Adipose tissue (tissue), 3 donors: ENCODE data around the gene TICAM2. TPM values are rescaled to one million over a fixed set of nuclear protein-coding genes. Genes with fewer than 3 reads are reported as not detected.

Experiments
- H3K27ac ChIP-seq: one replicate; pipeline ENCODE4 v1.5.1; 2013; ENCODE audit warnings: low read depth, low read length
- WGBS, 3 donors: extraction: QIAGEN DNeasy Blood & Tissue Kit; methylation state at CpG; one replicate each; pipeline ENCODE4 v1.1.7; 2013; 5-methylcytosine and 5-hydroxymethylcytosine counted together
- polyA plus RNA-seq, 3 donors: library from polyadenylated mRNA; stranded (reverse); fragments of 200-250 nt; gene quantifications; one replicate each; pipeline ENCODE4 v1.2.3, GENCODE V29; 2013
- donor health status: healthy with polysubstance abuse.
- donor health status: Bipolar disorder and iron deficiency.
- donor health status: healthy.

TICAM2 gene
- polyA plus RNA-seq, 3 donors = 1.1 to 3.0 (median 1.8) TPM

GRCh38 chr5:115616892-115617291, 14.6 kb upstream of the TICAM2 start:
- 24 to 91% (median 75%) methylated on average over 1 of the region's 1 CpG for WGBS, 3 donors
- H3K27ac ChIP-seq = no peak overlapping the region

- no peak overlapping the region for H3K27ac ChIP-seq
Measured at GRCh38 chr5:115616472-115616871, 14.2 kb upstream of the TICAM2 start.

GRCh38 chr5:115611873-115612272, 9.6 kb upstream of the TICAM2 start:
- no peak overlapping the region for H3K27ac ChIP-seq
- WGBS, 3 donors = 96 to 97% (median 96%) methylated on average over 5 of the region's 5 CpGs

GRCh38 chr5:115607935-115608334, 5.7 kb upstream of the TICAM2 start:
- 79 to 95% (median 92%) methylated on average over 2 of the region's 2 CpGs for WGBS, 3 donors
- no peak overlapping the region for H3K27ac ChIP-seq

GRCh38 chr5:115605436-115605835, 3.2 kb upstream of the TICAM2 start:
- WGBS, 3 donors = 85 to 93% (median 91%) methylated on average over 3 of the region's 3 CpGs
- no peak overlapping the region for H3K27ac ChIP-seq

GRCh38 chr5:115602591-115603125, 379 bp upstream of the TICAM2 start:
- 37 to 43% (median 38%) methylated on average over 11 of the region's 11 CpGs for WGBS, 3 donors
- peak overlapping the region; percentile 38 for H3K27ac ChIP-seq

GRCh38 chr5:115600766-115601165, 1.5 kb downstream of the TICAM2 start:
- 90 to 92% (median 92%) methylated on average over 3 of the region's 3 CpGs for WGBS, 3 donors
- H3K27ac ChIP-seq = no peak overlapping the region

- no peak overlapping the region for H3K27ac ChIP-seq
- WGBS, 3 donors = 71 to 82% (median 81%) methylated on average over 2 of the region's 2 CpGs
Measured at GRCh38 chr5:115599924-115600323, 2.4 kb downstream of the TICAM2 start.

- 61 to 77% (median 72%) methylated on average over 1 of the region's 1 CpG for WGBS, 3 donors
- no peak overlapping the region for H3K27ac ChIP-seq
Measured at GRCh38 chr5:115599502-115599901, 2.8 kb downstream of the TICAM2 start.

GRCh38 chr5:115594128-115595047, 7.9 kb downstream of the TICAM2 start:
- WGBS, 3 donors = 72 to 78% (median 78%) methylated on average over 2 of the region's 2 CpGs
- H3K27ac ChIP-seq = no peak overlapping the region

- no peak overlapping the region for H3K27ac ChIP-seq
- 40 to 80% (median 79%) methylated on average over 3 of the region's 3 CpGs for WGBS, 3 donors
Measured at GRCh38 chr5:115589043-115589442, 13.2 kb downstream of the TICAM2 start.

- WGBS, 3 donors = 74 to 78% (median 78%) methylated on average over 4 of the region's 4 CpGs
- H3K27ac ChIP-seq = no peak overlapping the region
Measured at GRCh38 chr5:115588640-115589039, 13.6 kb downstream of the TICAM2 start.

GRCh38 chr5:115586525-115587146, 15.6 kb downstream of the TICAM2 start:
- no peak overlapping the region for H3K27ac ChIP-seq
- 47 to 52% (median 50%) methylated on average over 6 of the region's 6 CpGs for WGBS, 3 donors

- WGBS, 3 donors = 88 to 100% (median 96%) methylated on average over 1 of the region's 1 CpG
Measured at GRCh38 chr5:115585265-115585664, 17.0 kb downstream of the TICAM2 start.

GRCh38 chr5:115584501-115584900, 17.8 kb downstream of the TICAM2 start:
- H3K27ac ChIP-seq = no peak overlapping the region
- WGBS, 3 donors = 83 to 87% (median 83%) methylated on average over 1 of the region's 1 CpG

More at GRCh38 chr5:115585265-115585664, 17.0 kb downstream of the TICAM2 start:
- no peak overlapping the region for H3K27ac ChIP-seq

GRCh38 chr5:115583474-115583873, 18.8 kb downstream of the TICAM2 start:
- H3K27ac ChIP-seq = no peak overlapping the region
- 62 to 72% (median 63%) methylated on average over 3 of the region's 3 CpGs for WGBS, 3 donors

GRCh38 chr5:115580941-115581340, 21.3 kb downstream of the TICAM2 start:
- H3K27ac ChIP-seq = peak overlapping the region; percentile 15
- WGBS, 3 donors = 93 to 96% (median 94%) methylated on average over 2 of the region's 2 CpGs

GRCh38 chr5:115579747-115580173, 22.5 kb downstream of the TICAM2 start:
- H3K27ac ChIP-seq = no peak overlapping the region
- WGBS, 3 donors = 71 to 91% (median 73%) methylated on average over 6 of the region's 6 CpGs

- WGBS, 3 donors = 81 to 89% (median 87%) methylated on average over 3 of the region's 3 CpGs
- no peak overlapping the region for H3K27ac ChIP-seq
Measured at GRCh38 chr5:115579216-115579615, 23.1 kb downstream of the TICAM2 start.
